ENCODE results near the gene BFSP1. TPM values are rescaled to one million over a fixed set of nuclear protein-coding genes. Genes with fewer than 3 reads are reported as not detected.

The BFSP1 gene
- 1 to 10 TPM; 3.9 to 4.5 (median 3.9) TPM for polyA plus RNA-seq (ENCODE audit: insufficient read length in 3 of 3)

DNA sequence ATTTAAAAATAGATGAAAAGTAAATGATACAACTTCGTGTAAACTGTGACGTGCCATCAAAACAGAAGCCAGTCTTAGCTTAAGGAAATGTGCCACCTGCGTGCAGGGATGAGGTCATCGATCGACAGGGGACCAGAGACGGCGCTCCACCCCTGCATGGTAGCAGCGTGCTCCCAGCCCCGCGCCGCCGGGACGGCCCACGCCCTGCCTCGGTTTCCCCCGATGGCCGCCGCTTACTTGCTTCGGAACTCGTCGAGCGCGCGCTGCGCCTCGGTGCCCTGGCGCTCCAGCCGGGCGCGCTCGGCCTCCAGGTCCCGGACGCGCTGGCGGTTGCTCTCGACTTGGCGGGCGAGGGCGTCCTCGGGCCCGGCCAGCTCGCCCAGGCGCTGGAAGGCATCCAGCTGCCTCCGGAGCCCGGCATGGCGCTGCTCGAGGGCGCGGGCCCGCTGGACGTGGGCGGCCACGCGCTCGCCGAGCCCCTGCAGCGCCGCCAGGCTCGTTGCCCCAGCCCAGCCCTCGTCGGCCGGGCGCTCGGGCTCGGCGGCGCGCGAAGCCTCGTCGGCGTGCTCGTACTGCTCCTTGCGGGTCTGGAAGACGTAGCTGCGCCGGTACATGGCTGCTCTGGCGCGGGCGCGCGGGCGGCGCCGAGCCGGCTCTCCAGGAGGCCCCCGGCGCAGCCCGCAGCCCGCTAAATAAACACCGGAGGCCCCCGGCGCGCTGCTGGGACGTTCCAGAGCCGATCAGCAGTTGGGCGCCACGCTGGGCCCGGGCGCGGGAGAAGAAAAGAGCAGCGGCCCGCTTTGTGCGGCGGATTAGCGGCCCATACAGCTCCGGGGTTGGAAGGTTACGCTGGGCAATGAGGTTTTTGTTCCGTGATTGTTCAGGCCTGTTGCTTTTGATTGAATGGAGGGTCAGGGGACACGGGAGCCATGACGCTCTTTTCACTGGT, at the start of gene BFSP1:
Gene BFSP1, minus strand, starts transcription at position 664 of the 949 bp plus-strand sequence. Its CDS starts 50 bp downstream, at position 614.
- DNase-seq (ENCODE audit: low read depth in 3 of 3, low spot score in 2 of 3): no peak

DNA sequence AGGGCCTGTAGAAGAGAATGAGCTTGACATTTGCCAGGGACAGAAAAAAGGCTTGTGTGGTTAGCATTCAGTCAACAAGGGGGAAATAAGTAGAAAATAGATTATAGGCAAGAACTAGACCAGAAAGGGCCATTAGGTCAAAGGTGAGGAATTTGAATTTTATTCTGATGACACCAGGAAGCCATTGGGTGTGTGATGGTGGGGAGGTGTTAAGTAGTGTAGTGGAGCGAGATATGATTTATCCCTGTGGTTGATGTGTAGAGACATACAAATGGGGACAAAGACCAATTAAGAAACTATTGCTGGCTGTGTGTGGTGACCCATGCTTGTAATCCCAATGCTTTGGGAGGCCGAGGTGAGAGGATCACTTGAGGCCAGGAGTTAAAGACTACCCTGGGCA, 49.7 kb upstream of the BFSP1 start:
- no peak for DNase-seq (ENCODE audit: low read depth in 3 of 3, low spot score in 2 of 3)

GRCh38 chr20:17579369-17580039, 48.3 kb upstream of the BFSP1 start:
- DNase-seq (ENCODE audit: low read depth in 3 of 3, low spot score in 2 of 3): no peak

DNA sequence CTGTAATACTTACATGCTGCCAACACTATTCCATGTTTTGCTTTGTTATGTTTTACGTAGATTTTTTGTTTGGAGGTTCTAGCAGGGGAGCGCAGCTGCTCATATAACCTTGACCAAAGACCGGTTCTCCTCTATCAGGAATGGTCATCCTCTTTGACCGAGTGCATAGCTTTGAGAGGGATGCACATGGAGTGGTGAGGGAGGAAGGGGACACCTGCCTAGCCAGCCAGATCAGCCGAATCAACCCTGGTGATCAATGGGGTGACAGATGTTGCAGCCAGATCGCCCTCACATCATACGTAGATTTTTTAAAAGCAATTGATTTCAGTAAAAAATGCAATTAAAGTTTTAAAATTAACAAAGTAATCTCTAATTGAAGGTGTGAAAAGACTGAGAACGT, 45.0 kb upstream of the BFSP1 start:
- DNase-seq (ENCODE audit: low read depth in 3 of 3, low spot score in 2 of 3): no peak

DNA sequence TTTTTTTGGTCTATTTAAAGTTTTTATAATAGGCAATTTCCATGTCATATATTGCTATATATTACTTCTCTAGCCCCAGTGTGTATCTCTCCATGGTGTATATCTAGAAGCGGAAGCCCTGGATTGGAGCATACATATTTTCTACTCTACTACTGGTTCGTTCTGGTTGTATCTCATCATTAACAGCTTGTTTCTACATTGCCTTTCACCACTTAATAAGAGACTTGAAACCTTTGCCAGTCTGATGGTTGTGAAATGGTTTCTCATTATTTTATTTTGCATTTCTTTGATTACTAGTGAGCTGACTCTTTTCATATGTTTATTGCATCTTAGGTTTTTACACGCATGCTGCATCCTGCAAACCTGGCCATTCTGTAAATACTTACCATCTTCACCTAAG, 42.3 kb upstream of the BFSP1 start:
- DNase-seq (ENCODE audit: low read depth in 3 of 3, low spot score in 2 of 3): no peak

DNA sequence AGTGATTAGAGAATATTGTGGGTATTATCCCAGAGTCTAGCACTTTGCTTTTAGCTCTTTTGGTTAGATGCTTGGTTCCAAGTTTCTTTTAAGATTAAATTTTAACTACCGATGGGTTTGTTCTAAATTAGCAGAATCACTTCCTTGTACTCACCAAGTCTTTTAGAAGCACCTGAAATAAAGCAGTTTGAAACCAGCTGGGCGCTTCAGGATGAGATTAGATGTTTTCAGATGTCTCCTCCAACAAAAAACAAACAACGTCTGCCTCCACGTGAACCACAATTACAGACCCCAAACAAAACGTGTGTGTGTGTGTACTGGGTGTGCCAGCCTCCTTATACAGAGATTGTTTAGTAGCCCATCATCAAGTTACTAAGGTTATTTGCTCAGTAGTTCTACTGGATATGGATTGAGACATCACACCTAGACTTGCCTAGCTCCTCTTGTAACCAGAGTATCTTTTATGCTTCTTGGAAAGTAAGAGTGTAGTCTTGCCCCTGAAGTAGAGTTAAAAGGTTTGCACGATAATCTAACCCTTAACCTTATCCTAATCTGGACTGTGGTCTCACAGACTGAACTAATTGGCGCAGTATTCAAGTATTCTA, 41.0 kb upstream of the BFSP1 start:
- DNase-seq (ENCODE audit: low read depth in 3 of 3, low spot score in 2 of 3): no peak

DNA sequence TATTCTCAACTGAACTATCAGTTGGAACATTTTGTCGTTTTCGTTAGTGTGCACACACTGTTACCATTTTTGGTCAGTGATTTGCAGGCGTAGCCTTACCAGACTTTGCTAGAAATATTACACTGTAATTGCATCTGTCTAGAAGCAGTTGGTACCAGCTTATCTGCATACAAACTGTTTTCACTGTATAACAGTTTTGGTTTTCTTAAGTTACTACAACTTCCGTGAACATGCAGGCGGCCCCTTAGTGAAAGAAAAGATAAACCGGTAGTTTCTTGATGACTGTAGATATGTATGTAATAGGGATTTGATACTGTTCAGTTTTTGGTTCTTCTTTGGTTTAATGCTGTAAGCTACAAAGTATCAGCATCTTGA, 40.0 kb upstream of the BFSP1 start:
- DNase-seq (ENCODE audit: low read depth in 3 of 3, low spot score in 2 of 3): no peak

- no peak for DNase-seq (ENCODE audit: low read depth in 3 of 3, low spot score in 2 of 3)
Observed at GRCh38 chr20:17570347-17571152, 39.4 kb upstream of the BFSP1 start.

DNA sequence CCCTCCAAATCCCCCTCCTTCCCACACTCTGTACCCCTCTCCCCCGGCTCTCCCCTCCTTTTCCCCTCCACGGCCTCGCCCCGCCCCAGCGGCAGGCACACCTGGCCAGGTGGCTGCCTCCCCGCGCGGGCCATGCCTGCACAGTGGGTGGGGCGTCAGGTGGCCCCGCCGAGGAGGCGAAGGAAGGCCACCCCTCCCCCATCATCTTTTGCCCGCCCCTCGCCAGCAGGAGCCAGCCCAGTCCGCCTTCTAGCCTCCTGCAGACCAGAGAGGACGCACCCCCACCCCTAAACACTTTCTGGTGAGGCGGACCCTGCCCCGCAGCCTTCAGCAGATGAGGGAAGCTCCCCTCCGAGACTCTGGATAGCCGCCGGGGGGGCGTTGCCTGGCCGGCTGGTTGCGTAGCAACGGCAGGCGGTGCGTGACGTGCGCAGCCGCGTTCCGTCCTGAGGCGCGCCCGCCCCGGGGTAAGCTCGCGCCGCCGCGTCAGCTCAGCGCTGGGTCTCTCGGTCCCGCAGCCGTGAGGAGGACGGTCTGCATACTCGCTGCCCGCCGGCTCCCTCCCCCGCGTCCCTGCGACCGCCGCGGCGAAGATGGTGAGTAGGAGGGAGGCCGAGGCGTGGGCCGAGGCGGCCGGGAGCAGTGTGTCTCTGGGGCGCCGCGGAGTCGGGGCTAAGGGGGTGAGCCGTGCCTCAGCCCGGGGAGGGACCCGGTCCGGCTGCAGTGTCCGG, 38.6 kb upstream of the BFSP1 start, which contains the start of gene DSTN:
Gene DSTN, plus strand, starts transcription at position 460 of the 731 bp plus-strand sequence. Its CDS starts 134 bp downstream, at position 594.
- DNase-seq (ENCODE audit: low read depth in 3 of 3, low spot score in 2 of 3): peak; percentile 78 to 88 (median 82)

DNA sequence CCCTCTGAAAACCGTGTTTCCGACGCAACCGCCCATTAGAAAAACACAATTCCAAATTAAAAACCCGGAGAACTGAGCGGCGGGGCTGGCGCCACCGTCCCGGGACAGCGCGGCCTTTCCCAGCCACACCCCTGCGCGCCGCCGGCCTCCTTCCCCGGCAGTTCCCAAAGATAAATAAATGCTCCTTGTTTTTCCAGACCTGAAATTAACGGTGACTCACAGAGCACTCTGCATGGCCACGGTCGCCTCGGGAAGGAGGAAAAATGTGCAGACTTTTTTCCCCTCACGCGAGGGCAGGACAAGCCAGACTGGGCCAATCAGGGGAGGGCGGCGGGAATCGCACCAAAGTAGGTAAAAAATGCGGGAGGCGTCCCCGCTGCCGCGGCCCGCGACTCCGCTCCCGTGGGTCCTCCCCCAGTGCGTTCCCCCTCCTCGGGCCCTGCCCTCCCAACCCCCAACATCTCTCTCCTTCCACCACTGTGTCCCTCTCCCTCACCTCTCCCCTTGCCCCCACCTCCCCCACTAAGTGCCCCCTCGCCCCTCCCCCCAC, 37.9 kb upstream of the BFSP1 start:
- peak in 1 of 3 donors; percentile 44 for DNase-seq (ENCODE audit: low read depth in 3 of 3, low spot score in 2 of 3)

GRCh38 chr20:17568045-17568788, 37.0 kb upstream of the BFSP1 start:
- no peak for DNase-seq (ENCODE audit: low read depth in 3 of 3, low spot score in 2 of 3)

- DNase-seq (ENCODE audit: low read depth in 3 of 3, low spot score in 2 of 3): no peak
Observed at GRCh38 chr20:17566345-17566744, 35.2 kb upstream of the BFSP1 start.

GRCh38 chr20:17565169-17565845, 34.1 kb upstream of the BFSP1 start:
- DNase-seq (ENCODE audit: low read depth in 3 of 3, low spot score in 2 of 3): no peak

DNA sequence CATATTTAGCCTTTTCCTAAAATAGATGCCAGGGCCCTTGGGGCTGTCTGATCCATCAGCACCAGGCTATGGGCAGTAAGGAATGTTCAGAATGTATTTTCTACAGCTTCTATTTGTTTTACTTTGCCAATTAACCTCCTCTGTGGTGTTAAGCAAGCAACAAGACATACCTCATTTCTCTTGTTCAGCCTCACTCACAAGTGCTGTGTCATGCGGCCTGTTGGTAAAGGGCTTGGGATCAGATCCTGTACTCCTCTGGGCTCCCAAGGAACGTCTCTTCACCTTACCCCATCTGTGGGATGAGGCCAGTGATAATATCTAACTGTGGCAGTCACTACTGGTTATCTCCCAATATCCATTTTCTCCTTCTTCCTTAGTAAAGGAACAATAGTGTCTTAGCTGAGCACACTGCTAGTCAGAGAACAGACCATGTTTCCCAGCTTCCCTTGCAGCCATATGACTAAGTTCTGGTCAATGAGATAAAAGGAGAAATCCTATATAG, 31.7 kb upstream of the BFSP1 start:
- DNase-seq (ENCODE audit: low read depth in 3 of 3, low spot score in 2 of 3): no peak

DNA sequence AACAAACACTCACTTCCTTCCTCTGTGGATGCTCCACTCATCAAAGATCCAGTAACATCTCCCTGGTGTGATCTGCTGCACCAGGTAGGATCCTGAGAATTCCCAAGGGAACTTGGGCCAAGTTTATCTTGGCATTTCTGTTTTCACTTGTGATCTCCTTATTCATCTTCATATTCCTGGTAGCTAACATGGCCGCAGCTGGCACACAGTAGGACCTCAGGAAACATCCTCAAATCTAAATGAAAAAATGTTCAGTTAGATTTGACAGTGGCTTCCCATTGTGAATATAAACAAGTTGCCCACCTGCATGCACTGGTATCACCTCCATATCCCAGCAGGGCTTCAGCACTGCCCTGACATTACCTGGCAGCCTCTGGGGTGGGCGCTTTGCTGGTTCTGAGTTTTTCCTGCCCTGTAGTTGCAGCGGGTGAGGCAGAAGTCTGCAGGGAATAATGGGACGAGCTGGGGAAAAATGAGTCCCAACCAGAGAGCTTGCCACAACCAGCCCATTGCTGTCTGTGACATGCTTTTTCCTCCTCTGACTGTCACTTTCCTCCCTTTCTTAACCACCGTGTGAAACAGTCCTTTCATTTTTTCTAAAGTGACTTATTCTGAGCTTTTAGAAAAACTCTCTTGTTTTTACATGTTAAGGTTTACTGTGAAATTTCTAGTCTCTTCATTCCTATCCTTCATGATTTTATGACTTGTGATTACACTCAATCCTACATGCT, 29.3 kb upstream of the BFSP1 start:
- DNase-seq (ENCODE audit: low read depth in 3 of 3, low spot score in 2 of 3): no peak

GRCh38 chr20:17559338-17559737, 28.2 kb upstream of the BFSP1 start:
- DNase-seq (ENCODE audit: low read depth in 3 of 3, low spot score in 2 of 3): no peak

GRCh38 chr20:17558941-17559304, 27.7 kb upstream of the BFSP1 start:
- DNase-seq (ENCODE audit: low read depth in 3 of 3, low spot score in 2 of 3): no peak

Measured in right renal cortex interstitium (tissue), 3 donors.